ENCODE results near the gene TSHZ2. TPM values are rescaled to one million over a fixed set of nuclear protein-coding genes. Genes with fewer than 3 reads are reported as not detected.

Gene TSHZ2
- total RNA-seq, 1 experiment from 2014 or later = not detected

DNA sequence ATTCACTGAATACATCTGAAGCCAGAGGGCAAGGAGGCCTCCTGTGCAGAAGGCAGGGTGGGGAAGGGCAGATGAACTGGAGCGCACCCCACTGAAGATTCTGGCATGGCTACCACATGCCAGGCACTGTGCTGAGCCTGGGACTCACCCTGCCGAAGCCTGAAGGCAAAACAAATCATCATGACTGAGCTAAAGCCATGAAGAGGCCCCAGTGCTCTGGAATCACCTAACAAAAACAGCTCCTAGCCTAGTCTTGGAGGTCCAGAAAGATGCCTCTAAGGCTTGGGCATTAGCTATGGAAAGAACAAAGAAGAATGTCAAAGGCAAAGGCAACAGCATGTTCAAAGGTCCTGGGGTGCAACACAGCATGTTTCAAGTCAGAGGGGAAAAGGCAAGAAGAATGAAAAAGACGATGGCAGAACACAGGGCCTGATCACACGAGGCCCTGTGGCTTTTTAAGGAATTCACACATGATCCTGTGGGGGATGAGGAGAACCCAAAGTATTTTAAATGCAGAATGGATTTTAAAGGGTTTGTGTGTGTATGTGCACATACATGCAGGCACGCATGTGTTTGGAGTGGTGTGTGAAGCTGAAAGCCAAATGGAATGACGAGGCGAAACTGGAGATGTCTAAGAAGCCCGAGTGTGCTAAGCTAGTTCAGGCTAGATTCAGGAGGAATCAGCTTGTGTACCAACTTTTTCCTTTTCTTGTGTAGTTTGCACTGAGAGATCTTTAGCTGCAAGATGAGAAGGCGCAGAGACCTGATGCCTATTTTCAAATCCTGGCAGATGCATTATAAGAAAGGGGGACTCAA is 360.1 kb downstream of the TSHZ2 start:
- in situ Hi-C loops (cut with HindIII; ENCODE audit: low sequenced_read_pairs) = no loop called here
- no peak for DNase-seq (ENCODE audit: low spot score)

DNA sequence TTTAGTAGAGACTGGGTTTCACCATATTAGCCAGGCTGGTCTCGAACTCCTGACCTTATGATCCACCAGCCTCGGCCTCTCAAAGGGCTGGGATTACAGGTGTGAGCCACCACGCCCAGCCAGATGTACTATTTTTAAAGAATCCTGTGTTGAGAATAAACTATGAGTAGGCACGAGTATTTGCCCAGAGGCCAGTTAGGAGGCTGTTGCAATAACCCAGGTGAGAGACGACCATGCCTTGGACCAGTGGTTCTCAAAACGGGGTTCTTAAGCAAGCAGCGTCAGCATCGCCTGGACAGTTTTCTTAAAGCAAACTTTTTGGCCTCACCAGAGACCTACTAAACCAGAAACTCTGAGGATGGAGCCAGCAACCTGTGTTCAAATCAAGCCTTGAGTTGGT is 362.7 kb downstream of the TSHZ2 start:
- DNase-seq (ENCODE audit: low spot score) = no peak
- in situ Hi-C loops (cut with HindIII; ENCODE audit: low sequenced_read_pairs) = no loop called here

DNA sequence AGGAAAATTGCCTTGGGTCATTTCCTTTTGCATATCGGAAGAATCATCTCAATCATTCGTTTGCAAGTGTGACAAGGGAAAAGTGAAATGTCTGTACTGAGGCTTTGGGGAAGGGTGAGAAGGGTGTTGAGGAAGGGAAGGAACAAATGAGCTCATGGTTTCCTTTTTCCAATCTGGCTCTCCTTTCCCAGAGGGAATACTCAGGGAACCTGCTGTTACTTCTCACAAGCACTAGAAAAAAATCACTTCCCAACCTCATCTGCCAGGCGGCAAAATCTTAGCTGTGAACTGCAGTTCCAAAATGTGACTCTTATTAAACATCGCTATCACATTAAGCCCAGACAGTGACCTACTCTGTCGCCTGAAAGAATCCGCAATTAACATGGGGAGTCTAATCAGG is 363.4 kb downstream of the TSHZ2 start:
- in situ Hi-C loops (cut with HindIII; ENCODE audit: low sequenced_read_pairs) = no loop called here
- no peak for DNase-seq (ENCODE audit: low spot score)

DNA sequence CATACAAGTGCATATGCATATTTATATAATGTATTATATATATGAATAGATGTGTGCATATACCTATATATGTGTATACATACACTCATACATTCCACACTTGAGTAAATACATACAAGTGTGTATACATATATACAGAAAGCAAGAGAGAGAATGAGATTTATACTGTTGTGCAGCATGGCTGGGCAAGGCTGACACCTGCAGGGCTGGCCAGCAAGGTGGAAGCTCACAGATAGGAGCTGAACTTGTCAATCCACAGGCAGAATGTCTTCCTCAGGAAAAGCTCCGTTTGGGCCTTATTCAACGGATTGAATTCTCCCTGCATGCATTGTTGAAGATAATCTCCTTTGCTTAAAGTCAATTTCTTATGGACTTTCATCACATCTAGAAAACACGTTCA is 364.7 kb downstream of the TSHZ2 start:
- no peak for DNase-seq (ENCODE audit: low spot score)
- in situ Hi-C loops (cut with HindIII; ENCODE audit: low sequenced_read_pairs) = no loop called here

DNA sequence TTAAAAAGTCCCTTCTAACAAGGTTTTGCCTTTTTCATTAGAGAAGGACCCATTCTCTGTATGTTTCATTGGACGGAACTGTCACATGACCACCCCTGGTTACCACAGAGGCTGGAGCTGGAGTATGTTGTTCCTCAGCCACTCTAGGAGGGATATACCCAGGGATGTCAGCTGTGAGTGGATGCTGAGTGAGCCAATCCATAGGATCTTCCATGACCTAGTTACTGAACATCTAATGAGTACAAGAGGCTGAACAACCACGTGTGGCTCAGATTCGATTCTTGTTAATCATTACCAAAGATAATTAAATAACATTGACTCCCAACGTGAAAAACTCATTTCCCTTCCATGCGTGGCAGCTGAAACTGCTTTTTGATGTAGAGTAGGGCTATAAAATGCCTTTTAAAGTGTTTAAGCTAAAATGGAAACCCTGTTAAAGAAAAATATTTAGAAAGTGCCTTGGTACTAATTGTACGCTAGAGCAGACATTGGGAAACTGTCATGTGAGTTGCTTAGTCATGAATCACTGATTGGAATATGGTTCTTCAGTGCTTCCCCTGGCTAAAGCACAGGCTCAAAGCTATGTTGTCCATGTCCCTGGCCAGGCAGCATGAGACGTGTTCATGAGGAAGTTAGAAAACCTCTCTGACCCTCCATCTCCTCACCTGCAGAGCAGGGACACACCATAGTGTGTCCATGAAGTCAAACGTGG is 365.4 kb downstream of the TSHZ2 start:
- in situ Hi-C loops (cut with HindIII; ENCODE audit: low sequenced_read_pairs) = no loop called here
- DNase-seq (ENCODE audit: low spot score) = no peak

DNA sequence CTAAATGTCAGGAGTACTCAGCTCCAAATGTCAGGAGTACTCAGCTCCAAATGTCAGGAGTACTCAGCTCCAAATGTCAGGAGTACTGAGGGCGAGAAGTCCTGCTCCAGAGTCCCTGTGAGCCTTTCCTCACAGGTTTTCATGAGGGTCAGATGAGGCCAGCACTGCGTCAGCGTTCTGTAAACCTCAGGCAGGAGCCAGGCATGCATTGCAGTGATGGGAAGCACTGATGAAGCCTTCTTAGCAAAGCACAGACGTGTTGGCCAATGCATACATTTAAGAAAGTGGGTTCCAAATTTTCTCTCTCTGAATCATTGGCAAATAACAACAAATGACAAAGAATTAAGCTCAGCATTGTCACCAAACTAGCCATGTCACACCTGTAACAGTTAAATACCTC is 366.6 kb downstream of the TSHZ2 start:
- no peak for DNase-seq (ENCODE audit: low spot score)
- in situ Hi-C loops (cut with HindIII; ENCODE audit: low sequenced_read_pairs) = no loop called here

DNA sequence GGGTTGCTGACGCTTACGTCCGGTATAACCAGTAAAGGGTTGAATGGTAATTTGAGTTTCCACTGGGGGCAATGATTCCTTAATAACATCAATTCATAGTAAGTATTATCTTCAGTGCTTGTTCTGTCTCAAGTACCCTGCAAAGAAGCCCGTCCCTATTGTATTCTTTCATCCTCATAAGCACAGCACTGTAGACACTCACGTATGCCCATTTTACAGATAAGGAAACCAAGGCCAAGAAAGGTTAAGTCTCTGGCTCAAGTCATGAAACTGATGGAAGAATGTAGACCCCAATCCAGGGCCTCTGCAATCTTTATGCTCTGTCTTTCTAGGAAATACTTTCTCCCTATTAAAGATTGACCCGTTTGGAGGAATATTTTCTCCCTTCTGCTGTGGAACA is 370.3 kb downstream of the TSHZ2 start:
- in situ Hi-C loops (cut with HindIII; ENCODE audit: low sequenced_read_pairs) = no loop called here
- DNase-seq (ENCODE audit: low spot score) = no peak

DNA sequence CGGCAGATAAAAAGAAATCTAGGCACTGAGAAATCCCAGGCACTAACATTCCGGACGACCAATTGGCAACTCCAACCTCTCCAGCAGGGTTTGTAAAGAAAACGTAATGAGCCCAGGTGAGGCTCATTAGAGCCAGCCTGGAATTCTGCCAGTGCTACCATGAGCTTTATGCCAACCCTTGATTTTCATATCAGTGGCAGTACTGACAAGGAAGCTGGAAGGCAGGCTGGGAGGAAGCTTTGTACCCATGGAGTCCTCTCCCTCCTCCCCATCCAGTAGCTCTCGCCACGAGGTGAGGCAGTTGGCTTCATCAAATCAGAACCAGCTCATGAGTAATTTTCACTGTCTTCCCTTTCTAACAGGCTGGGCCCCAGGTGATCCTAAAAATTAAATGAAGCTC is 371.3 kb downstream of the TSHZ2 start:
- in situ Hi-C loops (cut with HindIII; ENCODE audit: low sequenced_read_pairs) = no loop called here
- no peak for DNase-seq (ENCODE audit: low spot score)

DNA sequence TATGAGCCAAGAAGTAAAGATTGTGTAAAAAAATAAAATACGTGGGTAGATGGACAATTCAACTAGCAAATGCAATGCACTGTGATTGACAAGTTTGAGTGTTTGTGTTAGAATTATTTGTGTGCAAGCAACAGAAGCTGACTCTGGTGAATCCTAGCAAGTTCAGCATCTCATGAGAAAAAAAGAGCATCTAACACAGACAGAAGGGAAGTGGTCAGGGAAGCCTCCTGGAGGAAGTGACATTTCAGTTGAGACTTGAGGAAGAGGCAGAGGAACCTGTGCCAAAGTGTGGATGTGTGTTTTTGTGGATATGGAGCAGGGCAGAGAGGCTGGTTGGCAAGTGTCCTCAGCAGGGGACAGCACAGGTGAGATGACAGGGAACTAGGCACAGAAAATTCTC is 372.7 kb downstream of the TSHZ2 start:
- DNase-seq (ENCODE audit: low spot score) = no peak
- in situ Hi-C loops (cut with HindIII; ENCODE audit: low sequenced_read_pairs) = no loop called here

DNA sequence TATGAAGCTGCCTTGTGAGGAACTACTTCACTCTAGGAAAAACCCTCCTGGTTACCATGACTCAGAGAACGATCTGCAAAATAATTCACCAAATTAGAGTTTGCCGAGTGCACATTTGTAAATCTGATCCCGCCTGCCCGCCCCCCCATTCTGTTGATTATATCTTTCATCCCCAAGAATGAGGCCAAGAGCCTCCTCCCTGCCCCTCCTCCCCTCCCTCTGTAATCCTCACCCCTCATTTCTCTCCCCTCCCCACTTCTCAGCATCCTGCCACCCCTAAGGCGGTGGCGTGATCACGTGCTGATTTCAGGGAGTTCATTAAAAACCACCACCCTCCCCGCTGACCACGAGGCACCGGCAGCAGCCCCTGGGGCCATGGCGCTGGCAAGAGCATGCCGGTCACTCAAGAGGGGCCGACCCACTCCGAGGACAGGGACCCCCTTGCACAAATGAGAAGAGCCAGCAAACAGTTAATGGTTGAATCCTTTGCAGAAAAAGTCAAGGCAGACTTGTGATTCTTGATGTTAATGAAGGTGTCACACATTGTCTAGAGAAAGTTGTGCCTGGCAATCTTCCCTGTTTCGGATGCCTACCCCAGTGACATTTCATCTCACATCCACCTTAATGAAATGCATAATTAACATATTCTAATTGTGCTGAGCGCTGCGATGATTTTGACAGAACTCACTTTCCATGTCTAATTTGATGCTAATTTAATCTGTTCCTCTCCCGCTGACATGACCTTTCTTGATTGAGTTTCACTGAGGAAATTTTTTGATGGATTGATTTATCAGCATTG is 373.6 kb downstream of the TSHZ2 start:
- in situ Hi-C loops (cut with HindIII; ENCODE audit: low sequenced_read_pairs) = no loop called here
- no peak for DNase-seq (ENCODE audit: low spot score)

DNA sequence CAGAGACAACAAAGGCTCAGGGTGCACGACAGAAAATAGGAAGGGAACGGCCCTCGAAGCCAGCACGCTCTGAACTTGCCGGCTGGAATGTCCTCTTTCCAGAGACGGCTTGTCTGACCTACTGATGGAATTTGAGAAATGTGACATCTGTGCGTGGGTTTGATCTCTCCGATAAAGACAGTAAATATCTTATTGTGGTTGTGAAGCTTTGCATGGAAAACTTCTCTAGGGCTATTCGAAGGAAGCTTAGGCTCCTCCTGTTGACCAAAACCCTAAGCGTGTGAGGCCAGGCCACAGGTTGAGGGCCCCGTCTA is 374.1 kb downstream of the TSHZ2 start:
- in situ Hi-C loops (cut with HindIII; ENCODE audit: low sequenced_read_pairs) = no loop called here
- DNase-seq (ENCODE audit: low spot score) = no peak

DNA sequence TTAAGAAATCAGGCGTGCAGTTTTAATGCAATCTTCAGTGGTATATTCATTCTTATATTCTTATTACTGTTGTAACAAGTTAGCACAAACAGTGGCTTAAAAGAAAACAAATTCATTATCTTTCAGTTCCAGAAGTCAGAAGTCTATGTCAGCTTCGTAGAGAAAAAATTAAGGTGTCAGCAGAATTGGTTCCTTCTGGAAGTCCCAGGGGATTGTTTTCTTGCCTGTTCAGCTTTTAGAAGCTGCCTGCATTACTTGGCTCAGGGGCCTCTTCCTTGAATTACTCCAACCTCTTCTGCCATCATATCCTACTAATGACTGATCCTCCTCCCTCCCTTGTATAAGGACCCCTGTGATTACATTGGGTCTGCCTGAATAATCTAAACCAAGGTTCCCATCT is 377.6 kb downstream of the TSHZ2 start:
- DNase-seq (ENCODE audit: low spot score) = no peak
- in situ Hi-C loops (cut with HindIII; ENCODE audit: low sequenced_read_pairs) = no loop called here

DNA sequence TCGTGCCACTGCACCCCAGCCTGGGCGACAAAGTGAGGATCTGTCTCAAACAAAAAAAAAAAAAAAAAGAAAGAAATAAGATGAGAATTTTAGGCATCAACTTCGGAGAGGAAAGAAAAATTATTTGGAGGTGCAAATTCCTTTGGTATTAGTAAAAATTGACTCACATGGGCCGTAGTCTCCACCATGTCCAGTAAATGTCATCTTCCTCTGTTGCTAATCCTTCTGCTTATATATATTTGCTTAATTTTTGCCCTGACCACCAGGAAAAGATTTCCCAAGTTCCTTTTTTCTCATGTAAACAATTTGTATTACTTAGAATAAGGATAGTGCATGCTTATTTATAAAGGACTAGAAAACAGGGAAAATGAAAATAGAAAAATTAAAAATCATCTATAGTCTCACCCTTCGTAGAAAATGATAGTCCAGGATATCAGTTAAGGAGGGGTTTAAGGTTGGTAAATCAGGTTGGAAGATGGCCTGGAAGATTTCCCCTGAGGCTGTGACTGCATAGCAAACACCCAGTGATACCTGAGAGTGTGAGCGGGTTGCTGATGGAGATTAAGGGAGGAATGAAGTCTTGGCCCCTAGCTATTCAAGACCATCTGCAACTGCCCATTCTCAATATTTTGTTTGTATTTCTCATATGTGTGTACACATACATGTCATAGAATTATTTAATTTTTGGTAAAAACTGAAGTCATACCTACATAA is 380.7 kb downstream of the TSHZ2 start:
- no peak for DNase-seq (ENCODE audit: low spot score)
- in situ Hi-C loops (cut with HindIII; ENCODE audit: low sequenced_read_pairs) = no loop called here

DNA sequence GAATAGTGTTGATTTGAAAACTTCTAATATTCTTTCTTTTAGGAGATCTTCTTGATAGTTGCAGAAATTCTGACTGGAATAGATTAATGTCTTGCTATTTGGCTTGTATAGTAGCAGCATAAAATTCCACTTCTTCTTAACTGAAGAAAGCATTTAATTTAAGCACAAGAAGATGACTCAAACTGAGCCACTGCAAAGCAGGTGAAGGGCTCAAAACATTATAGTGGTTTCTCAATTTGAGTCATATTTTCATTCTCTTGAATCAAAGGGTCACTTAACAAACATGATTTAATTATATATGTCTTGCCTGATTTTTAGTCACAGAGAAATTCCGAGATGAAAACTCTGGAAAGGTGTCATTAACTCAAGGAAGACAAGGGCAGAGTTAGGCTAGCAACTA is 382.2 kb downstream of the TSHZ2 start:
- no peak for DNase-seq (ENCODE audit: low spot score)
- in situ Hi-C loops (cut with HindIII; ENCODE audit: low sequenced_read_pairs) = no loop called here

DNA sequence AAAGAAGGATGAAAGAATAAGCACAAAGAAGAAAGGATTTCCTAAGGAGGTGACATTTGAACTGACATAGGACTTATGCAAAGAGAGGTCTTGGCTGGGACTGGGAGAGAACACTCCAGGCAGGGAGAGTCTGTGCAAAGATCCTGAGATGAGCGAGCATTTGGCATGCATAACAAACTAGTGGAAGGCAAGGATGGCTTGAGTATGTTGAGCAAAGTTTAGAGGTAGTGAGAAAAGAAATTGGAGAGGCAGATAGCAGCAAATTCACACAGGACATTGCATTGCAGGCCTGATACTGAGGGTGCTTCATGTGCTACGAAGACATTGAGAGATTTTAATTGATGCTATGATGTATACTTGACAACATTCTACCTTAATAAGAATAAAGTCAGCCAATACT is 383.6 kb downstream of the TSHZ2 start:
- no peak for DNase-seq (ENCODE audit: low spot score)
- in situ Hi-C loops (cut with HindIII; ENCODE audit: low sequenced_read_pairs) = no loop called here

DNA sequence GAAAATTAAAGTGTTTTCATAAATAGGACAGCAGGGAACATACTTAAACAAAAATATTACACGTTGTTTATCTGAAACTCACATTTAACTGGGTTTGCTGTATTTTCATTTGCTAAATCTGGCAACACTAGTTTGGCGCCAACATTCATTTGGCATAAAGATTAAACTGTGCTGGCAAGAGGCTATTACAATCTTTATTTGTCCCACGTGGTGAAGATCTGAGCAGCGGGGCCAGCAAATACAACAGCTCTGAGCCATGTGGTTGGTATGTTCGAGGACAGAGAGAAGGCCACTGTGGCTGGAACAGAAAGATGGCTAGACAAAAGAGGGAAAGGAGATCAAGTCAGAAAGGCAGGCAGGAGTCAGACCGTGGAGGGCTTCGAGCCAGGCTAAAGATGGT is 387.3 kb downstream of the TSHZ2 start:
- DNase-seq (ENCODE audit: low spot score) = no peak
- in situ Hi-C loops (cut with HindIII; ENCODE audit: low sequenced_read_pairs) = no loop called here

DNA sequence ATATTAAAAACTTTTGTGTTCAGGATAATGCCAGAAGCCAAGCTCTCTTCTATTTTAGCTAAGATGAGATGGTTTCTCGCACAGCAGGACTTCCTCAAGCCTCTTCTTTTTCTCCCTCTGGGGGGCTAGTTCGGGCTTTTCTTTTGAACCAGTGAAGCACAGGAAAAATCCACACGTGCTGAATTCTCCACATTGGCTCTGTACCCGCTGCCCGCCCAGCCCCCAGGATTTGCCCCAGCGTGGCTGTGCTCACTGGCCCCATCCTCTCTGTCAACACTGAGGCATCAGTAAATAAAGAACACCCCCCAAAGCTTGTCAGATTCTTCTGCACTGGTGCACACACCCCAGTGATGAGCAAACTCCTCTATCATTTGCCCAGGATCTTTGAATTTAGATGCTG is 388.7 kb downstream of the TSHZ2 start:
- no peak for DNase-seq (ENCODE audit: low spot score)
- in situ Hi-C loops (cut with HindIII; ENCODE audit: low sequenced_read_pairs) = no loop called here

DNA sequence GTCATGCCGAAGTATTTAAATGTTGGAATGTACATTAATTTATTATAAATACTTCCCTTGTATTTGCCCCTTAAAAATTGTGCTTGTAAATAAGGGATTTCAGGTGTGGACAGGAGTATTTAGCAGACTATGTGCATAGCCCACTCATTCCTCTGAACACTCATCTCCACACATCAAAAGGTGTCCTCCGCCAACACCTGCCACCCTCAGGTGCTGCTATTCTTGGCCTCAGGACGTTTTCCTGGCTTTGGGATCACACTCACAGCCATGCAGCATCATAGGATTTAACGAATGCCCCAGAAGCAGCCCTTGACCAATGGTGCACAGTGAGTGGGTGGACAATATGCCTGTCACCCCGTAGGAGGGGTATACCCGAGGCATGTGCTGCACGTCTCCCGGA is 390.6 kb downstream of the TSHZ2 start:
- in situ Hi-C loops (cut with HindIII; ENCODE audit: low sequenced_read_pairs) = no loop called here
- DNase-seq (ENCODE audit: low spot score) = no peak

DNA sequence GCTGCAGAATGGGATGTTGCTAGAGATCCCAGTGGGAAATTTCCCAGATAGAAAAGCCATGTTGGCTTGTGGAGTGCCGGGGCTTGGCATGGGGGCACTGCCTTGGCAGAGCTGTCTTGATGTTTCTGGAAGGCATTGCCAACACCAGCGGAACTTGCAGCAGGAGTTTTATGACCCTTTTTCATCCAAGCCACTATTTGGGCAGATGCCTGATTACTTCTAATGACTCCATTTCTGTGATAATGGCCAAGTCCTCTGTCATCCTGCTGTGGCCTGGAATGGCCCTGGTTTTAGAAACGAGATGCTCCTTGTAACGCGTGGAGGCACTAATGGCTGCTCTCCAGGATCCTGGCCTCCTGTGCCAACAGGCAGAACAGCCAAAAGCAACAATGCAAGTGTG is 392.5 kb downstream of the TSHZ2 start:
- peak; percentile 22 for DNase-seq (ENCODE audit: low spot score)
- in situ Hi-C loops (cut with HindIII; ENCODE audit: low sequenced_read_pairs) = no loop called here

DNA sequence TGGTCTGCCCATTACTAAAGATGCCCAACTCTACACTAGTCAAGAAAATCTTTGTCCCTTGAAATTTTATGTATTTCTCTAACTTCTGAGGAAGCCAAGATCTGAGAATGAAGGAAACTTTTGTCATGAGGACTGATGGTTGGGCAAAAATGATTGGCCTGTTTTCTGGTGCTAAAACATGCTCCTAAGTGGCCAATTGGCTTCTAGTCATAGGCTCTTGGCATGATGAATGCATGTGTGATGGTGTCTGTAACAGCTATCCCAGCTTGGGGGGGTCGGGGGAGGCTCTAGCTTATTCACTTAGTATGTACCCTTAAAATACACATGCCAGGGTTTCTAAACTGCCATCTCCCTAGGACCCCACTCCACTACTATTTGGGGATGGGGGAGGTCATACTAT is 392.9 kb downstream of the TSHZ2 start:
- no peak for DNase-seq (ENCODE audit: low spot score)
- in situ Hi-C loops (cut with HindIII; ENCODE audit: low sequenced_read_pairs) = no loop called here
